HEK293 (cell line): ENCODE results near the gene BRWD1.

Experiments used
- AEBP2 ChIP-seq: fragments of 450-650 bp; formaldehyde crosslinking; IDR thresholded peaks from 2 replicates; pipeline ENCODE4 v1.5.1; 2016; ENCODE audit warnings: missing biosample characterization, missing genetic modification characterization, borderline replicate concordance
- GLIS1 ChIP-seq: fragments of 450-650 bp; formaldehyde crosslinking; IDR thresholded peaks from 2 replicates; pipeline ENCODE4 v1.5.1; 2016; ENCODE audit warnings: missing biosample characterization, missing genetic modification characterization
- GLIS2 ChIP-seq: fragments of 450-650 bp; formaldehyde crosslinking; IDR thresholded peaks from 2 replicates; pipeline ENCODE4 v1.5.1; 2016; ENCODE audit warnings: missing biosample characterization, missing genetic modification characterization
- KLF7 ChIP-seq: fragments of 450-650 bp; formaldehyde crosslinking; IDR thresholded peaks from 2 replicates; pipeline ENCODE4 v1.5.1; 2016; ENCODE audit warnings: missing biosample characterization, missing genetic modification characterization, borderline replicate concordance
- KLF8 ChIP-seq: fragments of 450-650 bp; formaldehyde crosslinking; IDR thresholded peaks from 2 replicates; pipeline ENCODE4 v1.5.1; 2016; ENCODE audit warnings: missing biosample characterization, missing genetic modification characterization
- PRDM10 ChIP-seq: fragments of 450-650 bp; formaldehyde crosslinking; IDR thresholded peaks from 2 replicates; pipeline ENCODE4 v1.5.1; 2016; ENCODE audit warnings: missing biosample characterization, missing genetic modification characterization
- PRDM4 ChIP-seq: fragments of 450-650 bp; formaldehyde crosslinking; IDR thresholded peaks from 2 replicates; pipeline ENCODE4 v1.5.1; 2017; ENCODE audit warnings: missing biosample characterization, missing genetic modification characterization
- REST ChIP-seq: fragments of 450-650 bp; formaldehyde crosslinking; IDR thresholded peaks from 2 replicates; pipeline ENCODE4 v1.5.1; 2016; ENCODE audit warnings: missing biosample characterization, missing genetic modification characterization
- YY1 ChIP-seq: fragments of 450-650 bp; formaldehyde crosslinking; IDR thresholded peaks from 2 replicates; pipeline ENCODE4 v1.5.1; 2018; ENCODE audit warnings: missing biosample characterization, missing genetic modification characterization
- ZBTB20 ChIP-seq: fragments of 450-650 bp; formaldehyde crosslinking; IDR thresholded peaks from 2 replicates; pipeline ENCODE4 v1.5.1; 2016; ENCODE audit warnings: missing biosample characterization, missing genetic modification characterization
- ZBTB44 ChIP-seq: fragments of 450-650 bp; IDR thresholded peaks from 2 replicates; pipeline ENCODE4 v1.5.1; 2018; ENCODE audit warnings: missing biosample characterization, mild to moderate bottlenecking, missing genetic modification characterization
- ZBTB8A ChIP-seq: fragments of 450-650 bp; formaldehyde crosslinking; IDR thresholded peaks from 2 replicates; pipeline ENCODE4 v1.5.1; 2016; ENCODE audit warnings: missing biosample characterization, missing genetic modification characterization
- ZIC2 ChIP-seq: fragments of 450-650 bp; formaldehyde crosslinking; IDR thresholded peaks from 2 replicates; pipeline ENCODE4 v1.5.1; 2016; ENCODE audit warnings: missing biosample characterization, missing genetic modification characterization
- ZNF174 ChIP-seq: fragments of 450-650 bp; formaldehyde crosslinking; IDR thresholded peaks from 2 replicates; pipeline ENCODE4 v1.5.0; 2017; ENCODE audit warnings: missing biosample characterization, mild to moderate bottlenecking, missing genetic modification characterization
- ZNF223 ChIP-seq: fragments of 450-650 bp; formaldehyde crosslinking; IDR thresholded peaks from 2 replicates; pipeline ENCODE4 v1.5.1; 2016; ENCODE audit warnings: missing biosample characterization, missing genetic modification characterization
- ZNF423 ChIP-seq: fragments of 450-650 bp; formaldehyde crosslinking; IDR thresholded peaks from 2 replicates; pipeline ENCODE4 v1.5.1; 2016; ENCODE audit warnings: missing biosample characterization, missing genetic modification characterization
- ZNF433 ChIP-seq: fragments of 450-650 bp; formaldehyde crosslinking; IDR thresholded peaks from 2 replicates; pipeline ENCODE4 v1.5.1; 2016; ENCODE audit warnings: missing biosample characterization, missing genetic modification characterization, low read depth
- ZNF501 ChIP-seq: fragments of 450-650 bp; formaldehyde crosslinking; IDR thresholded peaks from 2 replicates; pipeline ENCODE4 v1.5.1; 2016; ENCODE audit warnings: missing biosample characterization, missing genetic modification characterization
- ZNF561 ChIP-seq: fragments of 450-650 bp; IDR thresholded peaks from 2 replicates; pipeline ENCODE4 v1.5.1; 2018; ENCODE audit warnings: missing biosample characterization, missing genetic modification characterization, borderline replicate concordance
- ZNF585B ChIP-seq: fragments of 450-650 bp; formaldehyde crosslinking; IDR thresholded peaks from 2 replicates; pipeline ENCODE4 v1.5.1; 2016; ENCODE audit warnings: missing biosample characterization, missing genetic modification characterization
- ZNF600 ChIP-seq: fragments of 450-650 bp; formaldehyde crosslinking; IDR thresholded peaks from 2 replicates; pipeline ENCODE4 v1.5.1; 2016; ENCODE audit warnings: missing biosample characterization, missing genetic modification characterization
- ZNF629 ChIP-seq: fragments of 450-650 bp; formaldehyde crosslinking; IDR thresholded peaks from 2 replicates; pipeline ENCODE4 v1.5.1; 2017; ENCODE audit warnings: missing biosample characterization, missing genetic modification characterization
- ZNF768 ChIP-seq: fragments of 450-650 bp; formaldehyde crosslinking; IDR thresholded peaks from 2 replicates; pipeline ENCODE4 v1.5.1; 2018; ENCODE audit warnings: missing biosample characterization, mild to moderate bottlenecking, missing genetic modification characterization
- ZSCAN5A ChIP-seq: fragments of 450-650 bp; formaldehyde crosslinking; IDR thresholded peaks from 2 replicates; pipeline ENCODE4 v1.5.1; 2016; ENCODE audit warnings: missing biosample characterization, missing genetic modification characterization

The BRWD1 gene

GRCh38 chr21:39349211-39350093 lies 36.0 kb upstream of the BRWD1 start (continued):
- TF ChIP-seq ZNF600 (tag by site-specific recombination) (0 out of 2 replicates have a peak, but pooled peaks have one; percentile 39), KLF7 (tag by site-specific recombination) (0 out of 2 replicates have a peak, but pooled peaks have one; percentile 21), ZNF174 (tag by site-specific recombination) (no peak), GLIS2 (tag by site-specific recombination) (peak; percentile 51), REST (tag by site-specific recombination) (peak; percentile 56), ZBTB20 (tag by site-specific recombination) (peak; percentile 42; the same call in 1 of the 2 replicates), YY1 (peak; percentile 53; the same call in 1 of the 2 replicates), ZNF501 (tag by site-specific recombination) (no peak), ZNF585B (tag by site-specific recombination) (peak; percentile 18; the same call in 1 of the 2 replicates), ZNF561 (tag by site-specific recombination) (0 out of 2 replicates have a peak, but pooled peaks have one; percentile 13), ZSCAN5A (peak; percentile 87), ZNF629 (peak; percentile 61), ZBTB8A (tag by site-specific recombination) (peak; percentile 92), ZNF423 (tag by site-specific recombination) (0 out of 2 replicates have a peak, but pooled peaks have one; percentile 8), ZNF223 (no peak), ZNF768 (tag by site-specific recombination) (peak; percentile 87; the same call in 1 of the 2 replicates), ZBTB44 (0 out of 2 replicates have a peak, but pooled peaks have one; percentile 2), KLF8 (peak; percentile 66; the same call in 1 of the 2 replicates), PRDM4 (tag by site-specific recombination) (no peak; the same call in 1 of the 2 replicates), ZIC2 (peak; percentile 82), PRDM10 (tag by site-specific recombination) (peak; percentile 77), AEBP2 (tag by site-specific recombination) (no peak), ZNF433 (tag by site-specific recombination) (no peak), GLIS1 (tag by site-specific recombination) (peak; percentile 73)
